ENCODE data around the gene ZSCAN21. TPM values are rescaled to one million over a fixed set of nuclear protein-coding genes. Genes with fewer than 3 reads are reported as not detected.

ZSCAN21 gene
- total and polyA plus RNA-seq, 2 of the 4 experiments (the other 2 are of a cell fraction) = 11.5 to 13.3 TPM

- H2AFZ ChIP-seq (replicated peaks; ENCODE audit: low read length, poor library complexity) = peak overlapping the region; percentile 92
- H3K4me1 ChIP-seq (ENCODE audit: control insufficient read depth, insufficient read depth, low read length) = peaks cover 18% of the 10 kb centered on the region
- POLR2A ChIA-PET (ENCODE audit: unreplicated experiment) = interaction anchor here (0.5 to 1.1 kb wide), 2 partner anchors 12 to 374 kb away, joined by 5 to 7 read pairs; no protein-coding TSS in a partner anchor
Observed at GRCh38 chr7:100089458-100090196, 40.1 kb downstream of the ZSCAN21 start.

More at GRCh38 chr7:100089458-100090196, 40.1 kb downstream of the ZSCAN21 start:
- Histone ChIP-seq H2BK20ac (ENCODE audit: low read depth, low read length) (peak overlapping the region; percentile 54; the same call in 1 of the 2 replicates), H2BK5ac (ENCODE audit: low read depth, low read length, poor library complexity, severe bottlenecking) (peak overlapping the region; percentile 92), H3K27ac (ENCODE audit: insufficient read depth, low read length) (peak overlapping the region; percentile 100), H3K79me1 (ENCODE audit: low read depth in 1 of 2, low read length in 2 of 2) (peaks cover 27 to 58% of the 10 kb centered on the region in 2 experiments), H3K56ac (ENCODE audit: extremely low read depth, insufficient read depth, low read length) (peak overlapping the region; percentile 96), H4K8ac (ENCODE audit: low read depth in 2 of 2, low read length in 2 of 2) (peak overlapping the region; percentile 97), H3K14ac (replicated peaks; ENCODE audit: low read depth, low read length) (peak overlapping the region; percentile 99), H3K9me3 (ENCODE audit: control insufficient read depth, insufficient read depth, low read length) (no peaks in the 10 kb centered on the region), H3K4ac (ENCODE audit: low read depth, low read length) (peak overlapping the region; percentile 99), H3K36me3 (ENCODE audit: control insufficient read depth, insufficient read depth, low read length) (peaks cover 41% of the 10 kb centered on the region), H2AK5ac (ENCODE audit: low read depth, low read length) (peak overlapping the region; percentile 98), H3K4me2 (ENCODE audit: low read depth, low read length) (peak overlapping the region; percentile 97), H3K23ac (ENCODE audit: low read depth, low read length) (peak overlapping the region; percentile 99), H4K91ac (ENCODE audit: insufficient read depth, low read depth, low read length) (peak overlapping the region; percentile 96), H3K9me1 (ENCODE audit: insufficient read depth, low read length) (peaks cover 13% of the 10 kb centered on the region), H2BK15ac (ENCODE audit: low read depth, low read length) (peak overlapping the region; percentile 95; the same call in 2 of the 3 replicates), H3K9ac (ENCODE audit: low read depth, low read length) (peak overlapping the region; percentile 100), H3K27me3 (ENCODE audit: control insufficient read depth, insufficient read depth, low read length) (no peaks in the 10 kb centered on the region), H3K4me3 (ENCODE audit: insufficient read depth, low read depth, low read length) (peak overlapping the region; percentile 97), H2BK120ac (ENCODE audit: low read depth, low read length) (peak overlapping the region; percentile 91), H2AK9ac (replicated peaks; ENCODE audit: low read depth, low read length, poor library complexity) (peak overlapping the region; percentile 98), H4K5ac (ENCODE audit: low read depth, low read length) (peak overlapping the region; percentile 95), H3K18ac (ENCODE audit: low read depth, low read length) (peak overlapping the region; percentile 39), H4K20me1 (ENCODE audit: insufficient read depth, low read length) (peaks cover 15% of the 10 kb centered on the region; the same call in 1 of the 2 replicates)
- no TSS peak for BruUV-seq (replicated peaks)
- intact Hi-C loops (cut with micrococcal nuclease) = loop anchor here (1.0 kb wide), 1 partner anchor 11 kb away; no protein-coding TSS in a partner anchor
- WGBS, 2 experiments (ENCODE audit: extremely low coverage in 2 of 2, insufficient read length in 1 of 2) = 9% methylated on average over 1 of the region's 7 CpGs; no CpG with 5 or more reads in 1 of the 2 experiments
- CTCF ChIA-PET = interaction anchor here (0.7 to 1.6 kb wide), 3 partner anchors 11 to 58 kb away, joined by 5 read pairs; no protein-coding TSS in a partner anchor
- peak; percentile 47 for DNase-seq
- peak; percentile 5; the same call in 1 of the 2 replicates for ATAC-seq (ENCODE audit: low read depth)
- dilution Hi-C loops (cut with HindIII; ENCODE audit: low sequenced_read_pairs, unreplicated experiment) = no loop called here
- TF ChIP-seq BHLHE40 (IDR thresholded peaks at IDR 0.05; ENCODE audit: low read depth, low read length) (no peak), RAD21 (IDR thresholded peaks at IDR 0.05; ENCODE audit: low read length) (no peak), CHD1 (IDR thresholded peaks at IDR 0.05; ENCODE audit: low read depth, low read length) (no peak), RFX5 (IDR thresholded peaks at IDR 0.05; ENCODE audit: low read depth, low read length) (no peak), MAFK (IDR thresholded peaks at IDR 0.05; ENCODE audit: low read depth, low read length) (no peak), MAZ (IDR thresholded peaks at IDR 0.05; ENCODE audit: borderline replicate concordance, low read depth, low read length) (no peak), POLR2A (IDR thresholded peaks at IDR 0.05; ENCODE audit: low read depth, low read length) (no peak), CEBPB (IDR thresholded peaks at IDR 0.05; ENCODE audit: low read depth, low read length) (no peak), FOS (IDR thresholded peaks at IDR 0.05; ENCODE audit: low read depth, low read length) (no peak), MXI1 (IDR thresholded peaks at IDR 0.05; ENCODE audit: borderline replicate concordance, low read depth, low read length) (no peak), SMC3 (IDR thresholded peaks at IDR 0.05; ENCODE audit: low read depth, low read length) (no peak)
- TF ChIP-seq, protein P1, sequence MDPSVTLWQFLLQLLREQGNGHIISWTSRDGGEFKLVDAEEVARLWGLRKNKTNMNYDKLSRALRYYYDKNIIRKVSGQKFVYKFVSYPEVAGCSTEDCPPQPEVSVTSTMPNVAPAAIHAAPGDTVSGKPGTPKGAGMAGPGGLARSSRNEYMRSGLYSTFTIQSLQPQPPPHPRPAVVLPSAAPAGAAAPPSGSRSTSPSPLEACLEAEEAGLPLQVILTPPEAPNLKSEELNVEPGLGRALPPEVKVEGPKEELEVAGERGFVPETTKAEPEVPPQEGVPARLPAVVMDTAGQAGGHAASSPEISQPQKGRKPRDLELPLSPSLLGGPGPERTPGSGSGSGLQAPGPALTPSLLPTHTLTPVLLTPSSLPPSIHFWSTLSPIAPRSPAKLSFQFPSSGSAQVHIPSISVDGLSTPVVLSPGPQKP (IDR thresholded peaks at IDR 0.05; ENCODE audit: borderline replicate concordance, low read depth, low read length) = no peak
- TF ChIP-seq, protein P2, sequence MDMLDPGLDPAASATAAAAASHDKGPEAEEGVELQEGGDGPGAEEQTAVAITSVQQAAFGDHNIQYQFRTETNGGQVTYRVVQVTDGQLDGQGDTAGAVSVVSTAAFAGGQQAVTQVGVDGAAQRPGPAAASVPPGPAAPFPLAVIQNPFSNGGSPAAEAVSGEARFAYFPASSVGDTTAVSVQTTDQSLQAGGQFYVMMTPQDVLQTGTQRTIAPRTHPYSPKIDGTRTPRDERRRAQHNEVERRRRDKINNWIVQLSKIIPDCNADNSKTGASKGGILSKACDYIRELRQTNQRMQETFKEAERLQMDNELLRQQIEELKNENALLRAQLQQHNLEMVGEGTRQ (IDR thresholded peaks at IDR 0.05; ENCODE audit: low read depth, low read length) = no peak
- TF ChIP-seq, protein P3, sequence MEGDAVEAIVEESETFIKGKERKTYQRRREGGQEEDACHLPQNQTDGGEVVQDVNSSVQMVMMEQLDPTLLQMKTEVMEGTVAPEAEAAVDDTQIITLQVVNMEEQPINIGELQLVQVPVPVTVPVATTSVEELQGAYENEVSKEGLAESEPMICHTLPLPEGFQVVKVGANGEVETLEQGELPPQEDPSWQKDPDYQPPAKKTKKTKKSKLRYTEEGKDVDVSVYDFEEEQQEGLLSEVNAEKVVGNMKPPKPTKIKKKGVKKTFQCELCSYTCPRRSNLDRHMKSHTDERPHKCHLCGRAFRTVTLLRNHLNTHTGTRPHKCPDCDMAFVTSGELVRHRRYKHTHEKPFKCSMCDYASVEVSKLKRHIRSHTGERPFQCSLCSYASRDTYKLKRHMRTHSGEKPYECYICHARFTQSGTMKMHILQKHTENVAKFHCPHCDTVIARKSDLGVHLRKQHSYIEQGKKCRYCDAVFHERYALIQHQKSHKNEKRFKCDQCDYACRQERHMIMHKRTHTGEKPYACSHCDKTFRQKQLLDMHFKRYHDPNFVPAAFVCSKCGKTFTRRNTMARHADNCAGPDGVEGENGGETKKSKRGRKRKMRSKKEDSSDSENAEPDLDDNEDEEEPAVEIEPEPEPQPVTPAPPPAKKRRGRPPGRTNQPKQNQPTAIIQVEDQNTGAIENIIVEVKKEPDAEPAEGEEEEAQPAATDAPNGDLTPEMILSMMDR (conservative IDR thresholded peaks at IDR 0.05; ENCODE audit: low read depth, low read length) = no peak
- in situ Hi-C loops (cut with MboI; ENCODE audit: low sequenced_read_pairs) = no loop called here

All from IMR-90 (cell line).